Cardiac fibroblast (primary cell): ENCODE data around the gene SLC19A2.
"Not testable (repeated sequence)": the region's sequence is repeated elsewhere in the genome, so short reads cannot be mapped to it uniquely, and the experiment has no call there.

Source experiments
- DNase-seq, 2 donors: peaks; one replicate each; pipeline versions ENCODE4 v3.0.0 to v3.0.0-alpha.2; 2010; ENCODE audit warnings: low read depth in 2 of 2
- H3K4me3 ChIP-seq, 2 donors: replicated peaks in 1 of 2; 1 replicate in 1 of 2; 2 replicates in 1 of 2; pipeline ENCODE4 v1.5.1; 2011; ENCODE audit warnings: low read depth in 2 of 2, low read length in 2 of 2, mild to moderate bottlenecking in 2 of 2, moderate library complexity in 1 of 2
- CTCF ChIP-seq: IDR thresholded peaks from one replicate; pipeline ENCODE4 v1.5.1; 2011; ENCODE audit warnings: low read depth, mild to moderate bottlenecking, low read length, inconsistent platforms

The SLC19A2 gene

GRCh38 chr1:169485431-169486280 lies at the start of gene SLC19A2:
SLC19A2 (minus strand) TSS chr1:169485944; CDS start chr1:169485766, 178 bp downstream.
- TF ChIP-seq CTCF, result peak; percentile 32
- peak; percentile 100 for DNase-seq

GRCh38 chr1:169534653-169535052 lies 48.9 kb upstream of the SLC19A2 start:
- H3K4me3 ChIP-seq, result no peak overlapping the region
- no peak for TF ChIP-seq CTCF
- no peak for DNase-seq

More at GRCh38 chr1:169485431-169486280, at the start of gene SLC19A2:
- H3K4me3 ChIP-seq, result peak within 1 kb of the TSS; percentile 66 to 86

- H3K4me3 ChIP-seq, result not testable (repeated sequence)
These were observed 47.9 kb upstream of the SLC19A2 start for GRCh38 chr1:169533528-169534190.

GRCh38 chr1:169530448-169530847 lies 44.7 kb upstream of the SLC19A2 start:
- TF ChIP-seq CTCF, result no peak
- no peak for DNase-seq
- H3K4me3 ChIP-seq, result no peak overlapping the region

More at GRCh38 chr1:169533528-169534190, 47.9 kb upstream of the SLC19A2 start:
- not testable (repeated sequence) for DNase-seq

GRCh38 chr1:169529068-169529642 lies 43.4 kb upstream of the SLC19A2 start:
- DNase-seq, result peak; percentile 23 to 32
- no peak for TF ChIP-seq CTCF
- H3K4me3 ChIP-seq, result no peak overlapping the region

GRCh38 chr1:169528215-169529067 lies 42.7 kb upstream of the SLC19A2 start:
- DNase-seq, result no peak
- no peak overlapping the region for H3K4me3 ChIP-seq
- TF ChIP-seq CTCF, result no peak
